Stimulated activated CD4-positive, alpha-beta T cell treated with anti-CD3 and anti-CD28 coated beads, Interleukin-15, amount 100 ng/mL, for 24 hours (primary cell): Measurements from ENCODE around the gene PRDX2.
A peak's percentile ranks its signal among the peaks of the same experiment; 100 is the strongest.

Source experiments
- DNase-seq: peaks from one replicate; pipeline ENCODE4 v3.0.0-alpha.2; 2020

The PRDX2 gene

DNA sequence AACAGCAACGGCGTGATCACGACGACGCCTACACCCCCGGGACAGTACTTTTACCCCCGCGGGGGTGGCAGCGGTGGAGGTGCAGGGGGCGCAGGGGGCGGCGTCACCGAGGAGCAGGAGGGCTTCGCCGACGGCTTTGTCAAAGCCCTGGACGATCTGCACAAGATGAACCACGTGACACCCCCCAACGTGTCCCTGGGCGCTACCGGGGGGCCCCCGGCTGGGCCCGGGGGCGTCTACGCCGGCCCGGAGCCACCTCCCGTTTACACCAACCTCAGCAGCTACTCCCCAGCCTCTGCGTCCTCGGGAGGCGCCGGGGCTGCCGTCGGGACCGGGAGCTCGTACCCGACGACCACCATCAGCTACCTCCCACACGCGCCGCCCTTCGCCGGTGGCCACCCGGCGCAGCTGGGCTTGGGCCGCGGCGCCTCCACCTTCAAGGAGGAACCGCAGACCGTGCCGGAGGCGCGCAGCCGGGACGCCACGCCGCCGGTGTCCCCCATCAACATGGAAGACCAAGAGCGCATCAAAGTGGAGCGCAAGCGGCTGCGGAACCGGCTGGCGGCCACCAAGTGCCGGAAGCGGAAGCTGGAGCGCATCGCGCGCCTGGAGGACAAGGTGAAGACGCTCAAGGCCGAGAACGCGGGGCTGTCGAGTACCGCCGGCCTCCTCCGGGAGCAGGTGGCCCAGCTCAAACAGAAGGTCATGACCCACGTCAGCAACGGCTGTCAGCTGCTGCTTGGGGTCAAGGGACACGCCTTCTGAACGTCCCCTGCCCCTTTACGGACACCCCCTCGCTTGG, 9.3 kb downstream of the PRDX2 start:
- DNase-seq = peak; percentile 81

DNA sequence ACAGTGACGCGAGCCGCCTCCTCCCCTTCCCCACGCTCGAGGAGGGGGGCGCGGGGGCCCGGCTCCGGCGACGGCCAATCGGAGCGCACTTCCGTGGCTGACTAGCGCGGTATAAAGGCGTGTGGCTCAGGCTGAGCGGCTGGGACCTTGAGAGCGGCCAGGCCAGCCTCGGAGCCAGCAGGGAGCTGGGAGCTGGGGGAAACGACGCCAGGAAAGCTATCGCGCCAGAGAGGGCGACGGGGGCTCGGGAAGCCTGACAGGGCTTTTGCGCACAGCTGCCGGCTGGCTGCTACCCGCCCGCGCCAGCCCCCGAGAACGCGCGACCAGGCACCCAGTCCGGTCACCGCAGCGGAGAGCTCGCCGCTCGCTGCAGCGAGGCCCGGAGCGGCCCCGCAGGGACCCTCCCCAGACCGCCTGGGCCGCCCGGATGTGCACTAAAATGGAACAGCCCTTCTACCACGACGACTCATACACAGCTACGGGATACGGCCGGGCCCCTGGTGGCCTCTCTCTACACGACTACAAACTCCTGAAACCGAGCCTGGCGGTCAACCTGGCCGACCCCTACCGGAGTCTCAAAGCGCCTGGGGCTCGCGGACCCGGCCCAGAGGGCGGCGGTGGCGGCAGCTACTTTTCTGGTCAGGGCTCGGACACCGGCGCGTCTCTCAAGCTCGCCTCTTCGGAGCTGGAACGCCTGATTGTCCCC, 10.1 kb downstream of the PRDX2 start, which contains the start of gene JUNB:
Gene JUNB (plus strand): TSS at position 142 of the 706 bp plus-strand sequence. CDS start 286 bp downstream, at position 428.
- DNase-seq = peak; percentile 98

DNA sequence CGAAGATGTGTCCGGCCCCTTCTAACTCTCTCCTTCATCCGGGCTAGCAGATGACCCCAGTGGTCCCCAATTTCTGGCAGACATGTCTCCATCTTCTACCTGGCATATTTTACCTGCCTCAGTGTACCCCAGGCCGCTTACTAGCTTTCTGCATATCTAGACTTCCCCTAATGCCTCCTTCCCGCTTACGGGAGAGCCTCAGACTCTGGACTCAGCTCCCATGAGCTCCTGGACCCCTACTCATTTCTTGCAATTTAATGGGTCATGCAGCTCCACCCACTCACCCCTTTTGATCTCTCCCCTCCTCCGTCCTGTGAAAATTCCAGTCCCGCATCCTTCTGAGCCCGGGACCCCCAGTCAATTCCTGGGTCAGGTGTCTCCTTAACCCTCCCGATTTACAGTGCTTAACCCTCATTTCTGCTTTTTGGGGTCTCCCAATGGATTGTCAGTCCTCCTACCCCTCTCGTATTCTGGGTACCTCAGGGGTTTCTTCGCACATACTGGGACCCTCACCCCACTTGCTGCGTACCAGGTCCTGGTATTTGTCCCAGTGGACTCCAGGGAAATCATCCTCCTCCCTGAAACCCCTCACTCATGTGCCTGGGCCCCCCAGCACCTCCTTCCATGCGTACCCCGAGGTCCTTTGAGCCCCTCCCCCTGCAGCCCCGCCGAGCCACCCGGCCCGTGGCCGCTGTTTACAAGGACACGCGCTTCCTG, 10.8 kb downstream of the PRDX2 start:
- no peak for DNase-seq

DNA sequence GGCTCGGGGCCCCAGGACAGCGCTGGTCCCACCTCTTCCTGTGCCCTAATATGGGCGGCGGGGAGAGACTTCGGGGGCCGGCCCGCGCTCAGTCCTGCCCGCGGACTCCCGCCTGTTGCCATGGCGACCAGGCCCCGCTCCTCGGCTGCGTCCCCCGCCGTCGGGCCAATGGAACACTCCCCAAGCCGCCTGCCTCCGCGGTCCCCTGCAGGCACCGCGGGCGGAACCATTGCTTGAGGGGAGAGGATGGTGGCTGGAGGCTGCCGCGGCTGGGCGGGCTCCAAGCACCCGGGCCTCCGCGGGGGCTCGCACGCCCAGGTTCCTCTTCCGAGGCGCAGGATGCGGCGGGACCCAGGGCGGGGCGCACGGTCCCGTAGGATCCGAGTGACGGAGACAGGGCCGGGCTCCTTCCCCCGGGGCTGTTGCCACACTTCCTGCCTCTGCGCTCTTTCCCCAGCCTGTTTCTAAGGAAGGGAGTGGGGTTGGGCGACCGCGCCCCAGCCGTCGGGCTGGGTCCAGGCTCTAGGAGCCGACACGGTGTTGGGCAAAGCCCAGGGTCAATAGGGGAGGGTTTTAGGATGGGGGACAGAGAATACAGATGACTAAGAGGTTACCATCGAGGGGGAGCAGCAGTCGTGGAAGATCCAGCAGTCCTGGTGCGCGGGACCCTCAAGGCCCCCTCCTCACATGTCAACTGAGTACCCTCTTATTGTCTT, 11.5 kb downstream of the PRDX2 start:
- peak; percentile 98 for DNase-seq

DNA sequence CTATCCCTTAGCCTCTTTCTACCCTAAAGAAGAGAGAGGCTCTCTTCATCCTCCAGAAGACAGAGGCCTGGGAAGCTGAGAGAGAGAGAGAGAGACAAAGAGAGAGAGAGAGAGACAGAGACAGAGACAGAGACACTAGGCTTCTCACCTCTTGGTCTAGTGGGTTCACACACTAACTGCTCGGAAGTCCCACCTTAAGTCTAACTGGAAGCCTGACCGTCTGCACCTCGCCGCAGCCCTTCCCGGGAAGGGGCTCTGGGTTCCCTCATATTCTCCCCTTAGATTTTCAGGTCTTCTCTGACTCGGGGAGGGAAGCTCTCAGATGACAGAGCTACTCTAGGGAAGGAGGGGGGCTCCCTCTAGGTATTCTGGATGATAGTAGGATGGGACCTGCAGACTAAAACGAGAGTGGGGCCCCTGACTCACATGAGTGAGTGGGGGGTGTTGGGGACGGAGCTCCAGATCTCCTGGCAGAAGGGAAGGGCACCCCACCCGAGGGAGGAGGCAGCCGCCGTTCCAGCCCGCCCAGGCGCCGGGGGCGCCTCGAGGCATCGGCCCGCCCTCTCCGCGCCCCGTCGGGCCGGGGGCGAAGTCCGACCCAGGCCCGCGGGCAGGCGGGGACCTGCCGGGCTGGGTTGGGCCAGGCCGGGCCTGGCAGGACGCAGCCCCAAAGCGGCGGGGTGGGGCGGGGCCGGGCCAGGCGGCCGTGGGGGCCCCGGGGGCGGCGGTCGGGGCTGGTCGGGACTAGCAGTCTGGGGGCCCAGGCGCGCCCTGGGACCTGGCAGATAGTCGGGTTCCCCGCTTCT, 12.3 kb downstream of the PRDX2 start:
- peak; percentile 55 for DNase-seq

DNA sequence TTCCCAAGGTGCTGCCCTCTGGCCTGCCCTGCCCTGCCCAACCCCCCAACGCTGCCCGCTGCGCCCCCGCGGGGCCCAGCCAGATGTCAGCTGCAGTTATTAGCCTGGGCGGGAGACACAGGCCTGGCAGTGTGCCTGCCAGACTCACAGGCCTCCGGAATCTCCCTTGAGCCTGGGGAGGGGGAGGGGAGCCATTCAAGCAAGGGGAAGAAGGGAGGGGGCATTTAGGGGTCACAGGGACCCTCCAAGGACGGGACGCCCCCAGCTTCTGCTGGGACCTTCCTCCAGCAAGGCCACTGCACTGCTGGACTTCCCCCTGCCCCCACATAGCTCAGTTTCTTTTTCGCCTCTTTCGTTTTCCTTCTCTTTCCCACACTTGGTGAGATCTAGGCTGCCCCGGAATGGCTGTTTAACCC, 12.9 kb downstream of the PRDX2 start:
- DNase-seq = peak; percentile 55

DNA sequence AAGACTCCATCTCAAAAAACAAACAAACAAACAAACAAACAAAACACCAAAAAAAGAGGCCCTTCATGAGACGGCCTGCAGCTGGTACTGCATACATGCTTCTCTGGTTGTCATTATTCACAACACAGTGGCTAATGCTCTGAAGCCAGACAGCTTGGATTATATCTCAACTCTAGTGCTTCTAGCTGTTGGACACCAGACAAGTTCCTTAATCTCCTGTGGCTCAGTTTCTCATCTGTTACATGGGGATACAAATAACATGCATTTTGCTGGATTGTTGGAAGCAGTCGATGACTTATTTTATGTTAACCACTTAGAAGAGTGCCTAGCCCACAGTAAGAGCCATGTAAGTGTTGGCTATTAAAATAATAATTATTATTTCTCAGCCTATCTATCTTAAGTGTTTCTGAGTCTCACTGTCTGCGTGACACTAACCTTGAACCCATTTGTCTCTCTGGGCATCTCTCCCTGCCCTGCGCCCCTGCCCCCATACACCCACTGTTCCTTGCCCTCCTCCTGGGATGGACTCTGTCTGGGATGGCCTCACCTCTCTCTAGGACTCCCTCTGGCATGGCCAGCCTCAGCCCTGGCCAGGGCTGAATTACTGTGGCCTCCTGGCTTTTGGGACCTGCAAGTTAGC, 13.4 kb downstream of the PRDX2 start:
- DNase-seq = no peak

DNA sequence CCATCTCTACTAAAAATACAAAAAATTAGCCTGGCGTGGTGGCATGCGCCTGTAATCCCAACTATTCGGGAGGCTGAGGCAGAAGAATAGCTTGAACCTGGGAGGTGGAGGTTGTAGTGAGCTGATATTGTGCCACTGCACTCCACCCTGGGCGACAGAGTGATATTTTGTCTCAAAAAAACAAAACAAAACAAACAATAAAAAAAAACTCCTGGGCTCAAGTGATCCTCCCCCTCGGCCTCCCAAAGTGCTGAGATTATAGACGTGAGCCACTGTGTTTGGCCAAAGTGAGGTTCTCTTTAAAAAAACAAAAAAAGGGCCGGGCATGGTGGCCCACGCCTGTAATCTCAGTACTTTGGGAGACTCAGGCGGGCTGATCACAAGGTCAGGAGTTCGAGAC, 14.1 kb downstream of the PRDX2 start:
- no peak for DNase-seq

DNA sequence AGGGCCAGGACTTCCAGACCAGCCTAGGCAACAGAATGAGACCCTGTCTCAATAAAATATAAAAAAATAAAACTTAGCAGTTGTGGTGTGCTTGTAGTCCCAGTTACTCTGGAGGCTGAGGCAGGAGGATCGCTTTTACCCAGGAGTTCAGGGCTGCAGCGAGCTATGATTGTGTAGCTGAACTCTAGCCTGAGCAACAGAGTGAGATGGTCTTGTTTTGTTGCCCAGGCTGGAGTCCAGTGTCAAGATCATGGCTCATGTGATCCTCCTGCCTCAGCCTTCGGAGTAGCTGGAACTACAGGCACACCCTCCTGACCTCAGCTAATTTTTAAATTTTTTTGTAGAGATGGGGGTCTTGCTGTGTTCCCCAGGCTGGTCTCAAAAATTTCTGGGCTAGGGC, 14.6 kb downstream of the PRDX2 start:
- DNase-seq = no peak

DNA sequence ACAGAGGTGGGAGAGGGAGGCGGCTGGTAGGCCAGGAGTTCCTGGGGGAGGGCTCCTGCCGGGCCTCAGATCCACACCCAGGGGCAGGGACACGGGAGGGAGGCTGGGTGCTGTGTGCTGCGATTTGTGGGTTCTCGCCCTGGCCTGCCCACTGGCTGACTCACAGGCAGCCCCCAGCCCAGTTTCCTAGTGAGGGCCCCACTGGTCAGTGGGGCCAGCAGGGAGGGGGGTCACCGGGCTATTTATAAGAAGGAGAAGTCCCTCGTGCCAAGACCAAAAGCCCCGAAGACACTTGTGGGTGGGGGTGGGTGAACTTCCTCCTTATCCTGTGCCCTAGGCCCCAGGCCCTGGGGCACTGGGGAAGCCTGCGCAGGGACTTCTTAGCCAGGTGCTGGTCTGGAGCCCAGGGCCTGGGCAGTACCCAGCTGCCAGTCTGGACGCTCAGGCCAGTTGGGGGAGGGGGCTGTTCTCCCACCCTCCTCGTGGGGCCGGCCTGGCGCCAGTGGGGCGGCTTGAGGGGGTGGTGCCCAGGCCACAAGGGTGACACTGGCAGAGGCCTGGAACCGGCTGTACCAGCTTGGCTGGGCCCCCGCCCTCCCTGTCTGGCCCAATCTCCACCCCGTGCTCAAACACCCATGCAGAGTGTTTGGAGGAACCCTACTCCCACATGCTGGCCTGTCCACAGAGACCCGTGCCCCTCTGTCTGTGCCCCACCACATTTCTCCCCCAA, 15.3 kb downstream of the PRDX2 start:
- no peak for DNase-seq

DNA sequence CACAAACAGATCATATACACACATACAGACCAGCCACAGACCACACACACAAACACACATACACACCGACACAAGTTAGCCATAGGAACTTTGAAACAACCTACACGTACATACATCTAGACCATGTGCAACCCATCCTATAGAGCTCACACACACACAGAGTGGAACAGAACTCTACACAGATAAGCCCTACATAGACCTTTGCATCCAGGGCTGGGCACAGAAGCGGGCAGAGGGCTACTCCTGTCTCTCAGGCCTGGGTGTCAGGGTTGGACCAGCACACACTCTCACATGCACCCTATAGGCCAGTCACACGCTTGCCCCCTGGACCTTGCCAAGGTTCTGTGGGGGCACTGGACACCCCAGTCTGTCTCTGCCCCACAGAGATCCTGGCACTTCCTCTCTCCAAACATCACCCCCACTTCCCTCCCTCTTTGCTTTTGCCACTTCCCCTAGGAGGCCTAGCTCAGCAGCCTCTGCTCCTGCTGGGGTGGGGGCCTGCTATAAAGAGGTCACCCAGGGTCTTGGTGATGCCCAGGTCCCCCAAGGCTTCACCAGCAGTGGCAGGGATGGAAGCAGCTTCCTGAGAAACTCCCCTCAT, 16.1 kb downstream of the PRDX2 start:
- no peak for DNase-seq

DNA sequence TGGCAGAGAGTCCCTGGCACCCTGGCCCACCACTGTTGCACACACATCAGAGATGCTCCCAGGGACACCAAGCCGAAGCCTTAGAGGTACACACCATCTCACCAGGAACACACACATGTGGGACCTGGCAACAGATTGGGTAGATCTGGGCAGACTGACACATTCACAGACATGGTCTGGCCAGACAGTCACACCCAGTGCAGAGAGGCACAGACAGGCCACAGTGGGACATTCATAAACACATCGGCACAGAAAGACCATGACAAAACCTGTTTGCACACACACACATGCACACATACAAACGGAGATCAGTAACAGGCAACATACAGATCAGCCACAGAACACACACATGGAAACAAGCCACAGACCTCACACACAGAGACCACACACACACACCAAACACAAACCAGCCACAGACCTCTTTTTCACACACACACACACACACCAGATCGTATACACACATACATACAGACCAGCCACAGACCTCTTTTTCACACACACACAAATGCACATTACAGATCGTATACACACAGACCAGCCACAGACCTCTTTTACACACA, 16.6 kb downstream of the PRDX2 start:
- no peak for DNase-seq

DNA sequence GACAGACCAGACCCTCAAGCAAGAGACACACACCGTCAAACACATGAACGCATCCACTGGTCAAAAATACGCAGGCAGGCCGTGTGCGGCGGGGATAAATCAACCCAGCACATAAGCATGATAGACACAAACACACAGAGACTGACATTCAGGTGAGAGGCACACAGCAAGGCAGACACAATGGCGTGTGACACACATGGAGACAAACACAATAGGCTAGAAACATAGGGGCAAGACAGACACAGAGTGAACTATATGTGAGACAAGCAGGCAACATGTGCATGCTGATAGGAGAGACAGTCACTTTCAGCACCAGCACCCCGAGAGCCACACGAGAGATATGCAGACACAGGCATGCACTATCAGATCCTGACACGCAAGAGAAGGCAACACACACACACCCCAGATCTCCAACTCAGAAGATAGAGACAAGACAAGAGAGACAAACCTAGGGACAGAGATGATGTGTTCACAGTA, 17.2 kb downstream of the PRDX2 start:
- no peak for DNase-seq

DNA sequence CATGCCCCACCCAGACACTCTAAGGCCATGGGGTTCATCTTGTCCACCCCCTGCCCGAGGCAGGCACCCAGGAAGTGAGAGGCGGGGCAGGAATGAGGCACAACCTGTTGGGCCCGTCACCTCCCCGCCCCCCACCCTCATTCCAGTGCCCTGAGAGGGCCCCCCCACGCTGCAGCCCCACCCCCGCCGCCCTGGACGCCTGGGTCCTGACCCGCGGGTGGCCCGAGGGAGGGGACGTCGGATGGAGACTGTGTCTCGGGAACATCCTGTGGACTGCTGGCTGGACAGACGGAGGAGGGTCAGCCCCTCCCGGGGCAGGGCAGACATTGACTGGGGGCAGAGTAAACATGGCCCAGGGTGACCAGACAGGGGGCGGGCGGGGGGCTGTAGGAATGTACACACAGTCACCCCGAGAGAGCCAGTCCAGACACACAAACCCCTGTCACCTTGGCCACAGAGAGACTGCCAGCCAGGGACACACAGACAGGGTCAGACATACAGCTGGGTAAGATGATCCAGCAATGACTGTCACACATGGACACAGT, 17.7 kb downstream of the PRDX2 start:
- peak; percentile 34 for DNase-seq

DNA sequence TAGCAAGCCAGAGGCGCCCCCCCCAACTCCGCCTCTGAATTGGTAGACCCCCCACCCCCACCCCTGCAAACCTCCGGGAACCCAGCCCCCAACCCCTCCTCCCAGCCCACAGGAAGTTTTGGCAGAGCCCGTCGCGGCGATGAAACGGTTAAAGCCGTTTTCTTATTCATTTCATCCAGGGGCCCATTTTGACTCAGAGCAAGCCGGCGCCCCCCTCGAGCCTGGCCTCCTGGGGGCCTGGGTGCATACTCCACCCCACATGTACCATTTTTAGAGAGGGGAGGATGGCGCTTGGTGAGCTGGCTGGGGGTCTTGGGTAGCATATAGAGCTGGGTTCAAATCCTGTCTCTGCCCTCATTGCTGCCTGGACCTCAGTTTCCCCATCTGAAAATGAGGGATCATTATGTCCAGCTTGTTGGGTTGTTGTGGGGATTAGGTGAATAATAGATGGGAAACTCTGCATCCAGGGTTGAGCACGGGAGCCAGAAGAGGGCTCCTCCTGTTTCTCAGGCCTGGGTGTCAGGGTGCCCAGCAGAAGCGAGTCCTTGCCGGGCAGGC, 18.2 kb downstream of the PRDX2 start:
- peak; percentile 82 for DNase-seq

DNA sequence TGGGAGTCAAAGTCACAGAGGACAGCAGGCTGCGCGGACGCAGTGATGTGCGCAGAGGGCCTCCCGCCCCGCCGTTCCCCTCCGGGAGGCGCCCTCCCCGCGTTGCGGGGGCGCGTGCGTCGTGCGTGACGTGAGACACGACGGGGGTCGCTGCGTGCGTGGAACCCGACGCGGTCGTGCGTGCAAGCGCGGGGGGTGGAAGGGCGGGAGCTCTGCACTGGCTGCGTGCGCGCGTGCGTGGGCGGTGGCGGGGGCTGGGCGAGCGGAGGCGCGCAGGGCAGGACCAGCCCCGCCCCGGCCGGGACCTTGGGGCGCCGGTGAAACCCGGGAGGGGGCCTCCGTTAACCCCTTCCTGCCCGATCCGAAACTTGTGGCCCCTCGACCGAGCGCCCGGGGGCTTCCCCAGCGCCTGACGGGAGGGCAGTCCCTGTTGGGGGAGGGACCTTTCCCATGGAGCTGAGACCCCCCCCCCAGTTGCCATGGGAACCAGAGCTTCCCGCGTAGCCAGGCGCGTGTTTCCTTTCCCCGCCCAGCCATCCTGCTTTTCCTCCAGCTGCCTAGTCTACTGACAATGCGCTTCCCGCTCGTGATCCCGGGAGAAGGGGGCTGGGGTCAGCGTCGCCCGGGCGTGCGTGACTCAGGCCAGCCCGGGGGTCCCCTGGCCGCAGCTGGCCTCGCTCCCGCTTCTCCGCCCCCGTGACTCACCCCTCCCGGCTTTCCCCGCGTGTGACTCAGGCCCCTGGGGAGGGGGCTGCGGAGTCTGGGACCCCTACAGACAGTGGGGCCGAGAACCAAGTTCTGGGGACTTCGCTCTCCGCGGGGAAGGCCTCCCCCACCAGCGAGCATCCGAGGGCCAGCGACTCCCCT, 18.9 kb downstream of the PRDX2 start:
- DNase-seq = peak; percentile 94

DNA sequence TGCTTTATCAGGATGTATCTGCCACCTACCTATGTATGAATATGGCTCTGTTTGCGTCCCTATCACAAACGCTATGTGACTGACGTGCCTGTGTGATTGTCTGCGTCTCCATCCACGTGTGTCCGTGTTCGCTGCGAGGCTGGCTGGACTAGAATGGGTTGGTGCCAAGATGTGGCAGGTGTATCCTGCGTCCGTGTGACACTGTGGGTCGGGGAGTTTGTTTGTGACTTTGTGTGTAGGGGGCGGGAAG, 19.5 kb downstream of the PRDX2 start:
- DNase-seq = no peak

DNA sequence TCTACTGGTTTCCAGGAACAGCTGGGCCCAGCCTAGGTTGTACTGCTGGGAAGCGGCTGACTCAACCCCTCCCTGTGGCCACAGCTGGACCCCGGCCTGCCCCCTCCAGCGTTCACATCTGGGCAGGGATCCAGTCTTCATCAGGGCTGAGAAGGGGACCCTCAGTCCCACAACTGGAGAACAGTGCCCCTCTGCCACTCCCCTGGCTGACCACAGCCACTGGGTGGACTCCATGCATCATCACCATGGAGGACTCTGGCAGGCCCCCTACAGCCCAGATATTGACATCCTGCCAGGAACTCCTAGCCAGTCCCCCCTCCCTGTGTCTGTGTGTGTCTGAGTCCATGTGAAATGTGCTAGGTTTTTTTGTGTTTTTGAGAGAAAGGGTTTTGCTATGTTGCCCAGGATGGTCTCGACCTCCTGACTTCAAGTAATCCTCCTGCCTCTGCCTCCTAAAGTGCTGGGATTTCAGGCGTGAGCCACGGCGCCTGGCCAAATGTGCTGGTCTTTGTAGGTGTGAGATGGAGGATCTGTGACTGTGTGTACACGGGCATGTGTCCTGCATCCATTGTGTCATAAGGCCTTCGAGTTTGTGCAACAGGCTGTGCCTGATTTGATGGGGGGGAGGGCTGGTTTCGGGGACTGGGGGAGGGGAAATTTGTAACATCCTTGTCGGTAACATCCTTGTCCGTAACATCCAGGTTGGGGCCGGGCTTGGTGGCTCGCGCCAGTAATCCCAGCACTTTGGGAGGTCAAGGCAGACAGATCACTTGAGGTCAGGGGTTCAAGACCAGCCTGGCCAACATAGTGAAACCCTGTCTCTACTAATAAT, 22.2 kb downstream of the PRDX2 start:
- DNase-seq = no peak
